ENCODE results near the gene MYH14. TPM values are rescaled to one million over a fixed set of nuclear protein-coding genes. Genes with fewer than 3 reads are reported as not detected.

MYH14 gene
- total and polyA plus RNA-seq, 9 of the 15 experiments (the other 6 are each of a cell fraction or from before 2014, with no cell fraction given): 0.04 to 0.86 (median 0.19) TPM; not detected in 2

DNA sequence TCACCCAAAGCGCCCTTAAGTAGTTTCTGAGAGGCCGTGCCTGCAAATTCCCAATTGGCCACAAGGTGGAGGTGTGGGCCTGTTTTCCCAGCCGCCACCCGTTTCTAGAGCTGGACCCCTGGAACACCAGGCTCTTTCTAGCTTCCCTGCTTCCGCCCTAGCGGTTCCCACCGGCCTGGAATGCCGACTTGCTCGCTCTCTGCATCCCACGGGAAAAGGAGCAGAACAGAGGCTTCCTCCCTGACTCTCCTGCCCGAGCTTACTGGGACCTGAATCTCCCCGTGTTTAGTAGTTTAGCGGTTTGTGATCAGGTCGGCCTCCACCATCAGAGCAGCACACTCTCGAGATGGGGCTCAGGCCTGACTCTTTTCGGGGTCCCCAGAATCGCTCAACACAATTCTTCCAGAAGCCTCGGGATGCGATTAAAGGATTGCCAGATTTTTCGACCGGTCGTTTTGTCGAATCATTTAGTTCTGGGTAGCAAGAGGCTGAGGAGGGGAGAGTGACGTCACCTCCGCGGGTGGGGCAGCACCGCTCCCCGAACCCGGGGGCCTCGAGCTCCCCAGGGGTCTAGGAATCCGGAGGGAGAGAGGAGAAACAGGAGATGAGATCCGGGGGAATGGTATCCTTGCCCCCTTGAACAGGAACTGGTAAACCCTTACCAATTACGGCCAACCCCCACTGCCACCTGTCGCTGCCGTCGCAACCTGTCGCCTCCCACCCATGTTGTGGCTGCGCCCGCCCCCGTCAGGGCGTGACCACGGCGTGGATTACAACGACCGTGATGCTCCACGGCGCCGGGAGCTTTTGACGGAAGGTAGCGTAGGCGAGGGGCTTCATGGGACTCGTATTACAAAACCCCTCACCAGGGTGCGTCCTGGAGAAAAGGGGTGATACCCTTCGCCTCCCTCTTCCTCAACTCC is 154.0 kb downstream of the MYH14 start (continued):
- TF ChIP-seq, protein P1, sequence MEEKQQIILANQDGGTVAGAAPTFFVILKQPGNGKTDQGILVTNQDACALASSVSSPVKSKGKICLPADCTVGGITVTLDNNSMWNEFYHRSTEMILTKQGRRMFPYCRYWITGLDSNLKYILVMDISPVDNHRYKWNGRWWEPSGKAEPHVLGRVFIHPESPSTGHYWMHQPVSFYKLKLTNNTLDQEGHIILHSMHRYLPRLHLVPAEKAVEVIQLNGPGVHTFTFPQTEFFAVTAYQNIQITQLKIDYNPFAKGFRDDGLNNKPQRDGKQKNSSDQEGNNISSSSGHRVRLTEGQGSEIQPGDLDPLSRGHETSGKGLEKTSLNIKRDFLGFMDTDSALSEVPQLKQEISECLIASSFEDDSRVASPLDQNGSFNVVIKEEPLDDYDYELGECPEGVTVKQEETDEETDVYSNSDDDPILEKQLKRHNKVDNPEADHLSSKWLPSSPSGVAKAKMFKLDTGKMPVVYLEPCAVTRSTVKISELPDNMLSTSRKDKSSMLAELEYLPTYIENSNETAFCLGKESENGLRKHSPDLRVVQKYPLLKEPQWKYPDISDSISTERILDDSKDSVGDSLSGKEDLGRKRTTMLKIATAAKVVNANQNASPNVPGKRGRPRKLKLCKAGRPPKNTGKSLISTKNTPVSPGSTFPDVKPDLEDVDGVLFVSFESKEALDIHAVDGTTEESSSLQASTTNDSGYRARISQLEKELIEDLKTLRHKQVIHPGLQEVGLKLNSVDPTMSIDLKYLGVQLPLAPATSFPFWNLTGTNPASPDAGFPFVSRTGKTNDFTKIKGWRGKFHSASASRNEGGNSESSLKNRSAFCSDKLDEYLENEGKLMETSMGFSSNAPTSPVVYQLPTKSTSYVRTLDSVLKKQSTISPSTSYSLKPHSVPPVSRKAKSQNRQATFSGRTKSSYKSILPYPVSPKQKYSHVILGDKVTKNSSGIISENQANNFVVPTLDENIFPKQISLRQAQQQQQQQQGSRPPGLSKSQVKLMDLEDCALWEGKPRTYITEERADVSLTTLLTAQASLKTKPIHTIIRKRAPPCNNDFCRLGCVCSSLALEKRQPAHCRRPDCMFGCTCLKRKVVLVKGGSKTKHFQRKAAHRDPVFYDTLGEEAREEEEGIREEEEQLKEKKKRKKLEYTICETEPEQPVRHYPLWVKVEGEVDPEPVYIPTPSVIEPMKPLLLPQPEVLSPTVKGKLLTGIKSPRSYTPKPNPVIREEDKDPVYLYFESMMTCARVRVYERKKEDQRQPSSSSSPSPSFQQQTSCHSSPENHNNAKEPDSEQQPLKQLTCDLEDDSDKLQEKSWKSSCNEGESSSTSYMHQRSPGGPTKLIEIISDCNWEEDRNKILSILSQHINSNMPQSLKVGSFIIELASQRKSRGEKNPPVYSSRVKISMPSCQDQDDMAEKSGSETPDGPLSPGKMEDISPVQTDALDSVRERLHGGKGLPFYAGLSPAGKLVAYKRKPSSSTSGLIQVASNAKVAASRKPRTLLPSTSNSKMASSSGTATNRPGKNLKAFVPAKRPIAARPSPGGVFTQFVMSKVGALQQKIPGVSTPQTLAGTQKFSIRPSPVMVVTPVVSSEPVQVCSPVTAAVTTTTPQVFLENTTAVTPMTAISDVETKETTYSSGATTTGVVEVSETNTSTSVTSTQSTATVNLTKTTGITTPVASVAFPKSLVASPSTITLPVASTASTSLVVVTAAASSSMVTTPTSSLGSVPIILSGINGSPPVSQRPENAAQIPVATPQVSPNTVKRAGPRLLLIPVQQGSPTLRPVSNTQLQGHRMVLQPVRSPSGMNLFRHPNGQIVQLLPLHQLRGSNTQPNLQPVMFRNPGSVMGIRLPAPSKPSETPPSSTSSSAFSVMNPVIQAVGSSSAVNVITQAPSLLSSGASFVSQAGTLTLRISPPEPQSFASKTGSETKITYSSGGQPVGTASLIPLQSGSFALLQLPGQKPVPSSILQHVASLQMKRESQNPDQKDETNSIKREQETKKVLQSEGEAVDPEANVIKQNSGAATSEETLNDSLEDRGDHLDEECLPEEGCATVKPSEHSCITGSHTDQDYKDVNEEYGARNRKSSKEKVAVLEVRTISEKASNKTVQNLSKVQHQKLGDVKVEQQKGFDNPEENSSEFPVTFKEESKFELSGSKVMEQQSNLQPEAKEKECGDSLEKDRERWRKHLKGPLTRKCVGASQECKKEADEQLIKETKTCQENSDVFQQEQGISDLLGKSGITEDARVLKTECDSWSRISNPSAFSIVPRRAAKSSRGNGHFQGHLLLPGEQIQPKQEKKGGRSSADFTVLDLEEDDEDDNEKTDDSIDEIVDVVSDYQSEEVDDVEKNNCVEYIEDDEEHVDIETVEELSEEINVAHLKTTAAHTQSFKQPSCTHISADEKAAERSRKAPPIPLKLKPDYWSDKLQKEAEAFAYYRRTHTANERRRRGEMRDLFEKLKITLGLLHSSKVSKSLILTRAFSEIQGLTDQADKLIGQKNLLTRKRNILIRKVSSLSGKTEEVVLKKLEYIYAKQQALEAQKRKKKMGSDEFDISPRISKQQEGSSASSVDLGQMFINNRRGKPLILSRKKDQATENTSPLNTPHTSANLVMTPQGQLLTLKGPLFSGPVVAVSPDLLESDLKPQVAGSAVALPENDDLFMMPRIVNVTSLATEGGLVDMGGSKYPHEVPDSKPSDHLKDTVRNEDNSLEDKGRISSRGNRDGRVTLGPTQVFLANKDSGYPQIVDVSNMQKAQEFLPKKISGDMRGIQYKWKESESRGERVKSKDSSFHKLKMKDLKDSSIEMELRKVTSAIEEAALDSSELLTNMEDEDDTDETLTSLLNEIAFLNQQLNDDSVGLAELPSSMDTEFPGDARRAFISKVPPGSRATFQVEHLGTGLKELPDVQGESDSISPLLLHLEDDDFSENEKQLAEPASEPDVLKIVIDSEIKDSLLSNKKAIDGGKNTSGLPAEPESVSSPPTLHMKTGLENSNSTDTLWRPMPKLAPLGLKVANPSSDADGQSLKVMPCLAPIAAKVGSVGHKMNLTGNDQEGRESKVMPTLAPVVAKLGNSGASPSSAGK (IDR thresholded peaks at IDR 0.05): peak; percentile 85
- TF ChIP-seq SAFB (IDR thresholded peaks at IDR 0.05; ENCODE audit: borderline replicate concordance, low read depth, low read length): peak; percentile 87
- TF ChIP-seq TRIM28 (IDR thresholded peaks at IDR 0.05): no peak
- TF ChIP-seq MYNN (IDR thresholded peaks at IDR 0.05): 0 out of 2 replicates have a peak, but pooled peaks have one; percentile 37
- no peak for TF ChIP-seq MYNN (CRISPR knock-in tag; IDR thresholded peaks at IDR 0.05)
- TF ChIP-seq HDAC2 (IDR thresholded peaks at IDR 0.05): peak; percentile 64
- TF ChIP-seq, protein P2, sequence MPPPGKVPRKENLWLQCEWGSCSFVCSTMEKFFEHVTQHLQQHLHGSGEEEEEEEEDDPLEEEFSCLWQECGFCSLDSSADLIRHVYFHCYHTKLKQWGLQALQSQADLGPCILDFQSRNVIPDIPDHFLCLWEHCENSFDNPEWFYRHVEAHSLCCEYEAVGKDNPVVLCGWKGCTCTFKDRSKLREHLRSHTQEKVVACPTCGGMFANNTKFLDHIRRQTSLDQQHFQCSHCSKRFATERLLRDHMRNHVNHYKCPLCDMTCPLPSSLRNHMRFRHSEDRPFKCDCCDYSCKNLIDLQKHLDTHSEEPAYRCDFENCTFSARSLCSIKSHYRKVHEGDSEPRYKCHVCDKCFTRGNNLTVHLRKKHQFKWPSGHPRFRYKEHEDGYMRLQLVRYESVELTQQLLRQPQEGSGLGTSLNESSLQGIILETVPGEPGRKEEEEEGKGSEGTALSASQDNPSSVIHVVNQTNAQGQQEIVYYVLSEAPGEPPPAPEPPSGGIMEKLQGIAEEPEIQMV (tag; conservative IDR thresholded peaks at IDR 0.05; ENCODE audit: low read depth): no peak
- no peak for TF ChIP-seq ZNF551 (CRISPR knock-in tag; IDR thresholded peaks at IDR 0.05)
- TF ChIP-seq DACH1 (IDR thresholded peaks at IDR 0.05; ENCODE audit: partially characterized antibody): no peak
- no peak for TF ChIP-seq ZNF347 (CRISPR knock-in tag; IDR thresholded peaks at IDR 0.05; ENCODE audit: low read depth)
- no peak for TF ChIP-seq SMARCA5 (IDR thresholded peaks at IDR 0.05)

Measured in K562 (cell line).